Loucy (cell line): ENCODE data around the gene TMEFF1.

Source experiments
- H2AFZ ChIP-seq: fragments of 200-600 bp; sonication (generic); 2 replicates; pipeline ENCODE4 v1.6.0; 2016; ENCODE audit warnings: antibody characterized with exemption, mild to moderate bottlenecking, low read length, moderate library complexity
- H3F3A ChIP-seq: fragments of 200-600 bp; 2 replicates; pipeline ENCODE4 v1.6.0; 2016; ENCODE audit warnings: antibody characterized with exemption, low read depth, mild to moderate bottlenecking
- H3K27me3 ChIP-seq: fragments of 200-600 bp; sonication (generic); 2 replicates; pipeline ENCODE4 v1.6.1; 2014; ENCODE audit warnings: low read length, mild to moderate bottlenecking; ENCODE audit not compliant: insufficient read depth, poor library complexity, severe bottlenecking
- H3K36me3 ChIP-seq: fragments of 200-600 bp; sonication (generic); 2 replicates; pipeline ENCODE4 v1.6.1; 2016; ENCODE audit warnings: low read length; ENCODE audit not compliant: insufficient read depth
- H3K4me1 ChIP-seq: fragments of 200-600 bp; sonication (generic); 2 replicates; pipeline ENCODE4 v1.5.1; 2014; ENCODE audit warnings: low read length, mild to moderate bottlenecking; ENCODE audit not compliant: insufficient read depth, poor library complexity, severe bottlenecking
- H3K4me2 ChIP-seq: fragments of 200-600 bp; sonication (generic); 2 replicates; pipeline ENCODE4 v1.6.0; 2014; ENCODE audit warnings: antibody characterized with exemption, low read length, low read depth, mild to moderate bottlenecking; ENCODE audit not compliant: poor library complexity, severe bottlenecking
- H3K4me3 ChIP-seq: fragments of 200-600 bp; sonication (generic); 2 replicates; pipeline ENCODE4 v1.5.1; 2014; ENCODE audit warnings: low read length, mild to moderate bottlenecking, mixed read lengths; ENCODE audit not compliant: poor library complexity, severe bottlenecking
- H3K79me2 ChIP-seq: fragments of 200-600 bp; sonication (generic); 2 replicates; pipeline ENCODE4 v1.6.1; 2014; ENCODE audit warnings: low read length; ENCODE audit not compliant: insufficient read depth
- H3K9ac ChIP-seq: fragments of 200-600 bp; sonication (generic); 2 replicates; pipeline ENCODE4 v1.6.0; 2014; ENCODE audit warnings: mild to moderate bottlenecking, low read depth, low read length, moderate library complexity; ENCODE audit not compliant: poor library complexity, severe bottlenecking
- H3K9me2 ChIP-seq: fragments of 200-600 bp; sonication (generic); replicated peaks from 2 replicates; pipeline ENCODE4 v1.6.1; 2016; ENCODE audit warnings: low read depth, low read length, mixed read lengths
- H3K9me3 ChIP-seq: fragments of 200-600 bp; sonication (generic); 2 replicates; pipeline ENCODE4 v1.6.1; 2014; ENCODE audit warnings: mild to moderate bottlenecking, antibody characterized with exemption, low read length, low read depth; ENCODE audit not compliant: insufficient read depth
- H4K20me1 ChIP-seq: fragments of 200-600 bp; sonication (generic); 2 replicates; pipeline ENCODE4 v1.6.0; 2014; ENCODE audit warnings: antibody characterized with exemption, low read length, mild to moderate bottlenecking; ENCODE audit not compliant: insufficient read depth, poor library complexity, severe bottlenecking
- EZH2phosphoT487 ChIP-seq: fragments of 200-600 bp; IDR thresholded peaks from 2 replicates; pipeline ENCODE4 v1.6.1; 2018; ENCODE audit warnings: antibody characterized with exemption, mild to moderate bottlenecking, moderate library complexity, borderline replicate concordance
- TF ChIP-seq, protein P1 (sequence below): fragments of 200-600 bp; sonication (generic); conservative IDR thresholded peaks from 2 replicates; pipeline ENCODE4 v1.5.1; 2014; ENCODE audit warnings: mild to moderate bottlenecking, antibody characterized with exemption, low read length

TMEFF1 gene

DNA sequence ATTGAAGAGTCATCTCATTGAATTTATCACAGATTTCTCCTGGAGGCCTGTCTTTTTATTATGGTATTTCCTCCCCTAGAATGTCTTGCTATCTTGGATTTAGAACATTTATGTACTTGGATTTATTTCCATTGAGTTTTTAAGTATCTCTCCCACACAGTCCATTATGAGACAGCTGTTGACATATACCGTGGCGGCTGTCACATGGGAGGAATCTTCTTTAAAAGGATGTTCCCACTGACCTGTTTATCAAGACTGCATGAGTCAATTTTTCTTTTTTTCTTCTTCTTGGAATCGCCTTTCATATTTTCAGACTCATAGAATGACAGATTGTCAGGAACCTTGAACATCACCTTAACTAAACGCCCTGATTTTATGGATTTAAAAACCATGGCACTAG lies 102.1 kb downstream of the TMEFF1 start:
- no peaks in the 10 kb centered on the region for H3K79me2 ChIP-seq
- H3K27me3 ChIP-seq = no peaks in the 10 kb centered on the region
- TF ChIP-seq EZH2phosphoT487 = no peak
- TF ChIP-seq, protein P1, sequence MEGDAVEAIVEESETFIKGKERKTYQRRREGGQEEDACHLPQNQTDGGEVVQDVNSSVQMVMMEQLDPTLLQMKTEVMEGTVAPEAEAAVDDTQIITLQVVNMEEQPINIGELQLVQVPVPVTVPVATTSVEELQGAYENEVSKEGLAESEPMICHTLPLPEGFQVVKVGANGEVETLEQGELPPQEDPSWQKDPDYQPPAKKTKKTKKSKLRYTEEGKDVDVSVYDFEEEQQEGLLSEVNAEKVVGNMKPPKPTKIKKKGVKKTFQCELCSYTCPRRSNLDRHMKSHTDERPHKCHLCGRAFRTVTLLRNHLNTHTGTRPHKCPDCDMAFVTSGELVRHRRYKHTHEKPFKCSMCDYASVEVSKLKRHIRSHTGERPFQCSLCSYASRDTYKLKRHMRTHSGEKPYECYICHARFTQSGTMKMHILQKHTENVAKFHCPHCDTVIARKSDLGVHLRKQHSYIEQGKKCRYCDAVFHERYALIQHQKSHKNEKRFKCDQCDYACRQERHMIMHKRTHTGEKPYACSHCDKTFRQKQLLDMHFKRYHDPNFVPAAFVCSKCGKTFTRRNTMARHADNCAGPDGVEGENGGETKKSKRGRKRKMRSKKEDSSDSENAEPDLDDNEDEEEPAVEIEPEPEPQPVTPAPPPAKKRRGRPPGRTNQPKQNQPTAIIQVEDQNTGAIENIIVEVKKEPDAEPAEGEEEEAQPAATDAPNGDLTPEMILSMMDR = no peak
- H3K4me3 ChIP-seq = no peak overlapping the region
- H2AFZ ChIP-seq = no peak overlapping the region
- no peaks in the 10 kb centered on the region for H3K9me2 ChIP-seq
- no peak overlapping the region for H3K4me2 ChIP-seq
- no peaks in the 10 kb centered on the region for H3K4me1 ChIP-seq
- H3K36me3 ChIP-seq = peaks cover 6% of the 10 kb centered on the region; the same call in 1 of the 2 replicates
- no peaks in the 10 kb centered on the region for H3K9me3 ChIP-seq
- H3K9ac ChIP-seq = no peak overlapping the region
- no peaks in the 10 kb centered on the region for H4K20me1 ChIP-seq
- H3F3A ChIP-seq = no peaks in the 10 kb centered on the region

DNA sequence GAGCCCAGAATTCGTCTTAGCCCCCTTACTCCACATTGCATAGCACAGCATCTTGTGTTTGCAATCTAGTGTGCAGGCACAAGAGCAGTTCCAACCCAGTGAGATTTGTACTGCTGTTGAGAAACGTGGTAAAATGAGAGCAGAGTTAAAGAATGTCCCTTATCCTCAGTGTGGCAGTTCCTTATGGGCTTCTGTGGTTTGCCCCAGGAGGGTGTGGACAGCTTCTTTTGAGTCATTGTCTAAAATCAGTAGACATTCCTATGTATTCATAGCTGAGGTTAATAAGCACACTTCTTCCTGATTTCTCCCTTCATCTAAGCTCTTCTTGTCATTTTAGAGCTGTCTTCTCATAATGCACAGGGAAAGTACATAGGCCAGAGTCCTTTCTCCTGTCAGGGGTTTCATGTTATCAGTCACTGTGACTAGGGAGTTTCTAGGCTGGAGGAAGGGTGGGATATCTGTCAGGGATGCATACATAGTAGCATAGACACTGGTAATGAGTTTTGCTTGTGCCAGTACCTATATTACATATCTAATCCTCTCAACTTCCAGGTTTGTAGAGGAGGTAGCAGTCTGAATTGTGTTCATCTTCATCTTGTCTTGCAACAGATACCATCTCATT lies 102.9 kb downstream of the TMEFF1 start:
- H3K4me3 ChIP-seq = no peak overlapping the region
- peaks cover 6% of the 10 kb centered on the region; the same call in 1 of the 2 replicates for H3K36me3 ChIP-seq
- H4K20me1 ChIP-seq = no peaks in the 10 kb centered on the region
- H3K9me3 ChIP-seq = no peaks in the 10 kb centered on the region
- H3F3A ChIP-seq = no peaks in the 10 kb centered on the region
- no peaks in the 10 kb centered on the region for H3K4me1 ChIP-seq
- H3K27me3 ChIP-seq = no peaks in the 10 kb centered on the region
- no peak overlapping the region for H2AFZ ChIP-seq
- H3K9me2 ChIP-seq = no peaks in the 10 kb centered on the region
- no peaks in the 10 kb centered on the region for H3K79me2 ChIP-seq
- no peak overlapping the region for H3K4me2 ChIP-seq
- no peak for TF ChIP-seq EZH2phosphoT487
- TF ChIP-seq, protein P1 = no peak
- no peak overlapping the region for H3K9ac ChIP-seq

DNA sequence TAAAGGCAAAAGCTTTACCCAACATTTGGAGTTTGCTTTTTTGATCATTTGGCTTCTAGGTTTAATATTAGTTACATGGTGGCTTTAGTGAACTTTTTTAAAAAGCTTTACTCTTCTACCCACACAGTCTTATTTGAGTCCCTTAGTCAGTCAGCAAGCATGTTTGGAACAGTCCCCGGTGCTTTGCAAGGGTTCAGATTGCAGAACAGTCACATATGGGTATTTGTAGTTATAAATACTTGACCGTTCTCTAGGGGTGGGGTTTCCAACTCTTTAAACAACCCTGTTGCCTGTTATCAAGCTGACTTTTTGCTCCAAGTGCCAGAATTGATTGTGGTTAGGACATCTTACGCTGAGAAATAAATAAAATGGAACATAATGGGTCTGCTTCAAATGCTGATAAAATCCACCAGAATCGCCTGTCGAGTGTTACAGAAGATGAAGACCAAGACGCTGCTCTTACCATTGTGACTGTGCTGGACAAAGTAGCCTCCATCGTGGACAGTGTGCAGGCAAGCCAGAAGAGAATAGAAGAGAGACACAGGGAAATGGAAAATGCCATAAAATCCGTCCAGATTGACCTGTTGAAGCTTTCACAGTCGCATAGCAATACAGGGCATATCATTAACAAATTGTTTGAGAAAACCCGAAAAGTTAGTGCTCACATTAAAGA lies 105.0 kb downstream of the TMEFF1 start, which contains the start of gene CAVIN4:
TSS of gene CAVIN4 (plus strand) at position 304 of the 673 bp plus-strand sequence. CDS start at position 369, 65 bp downstream.
- H4K20me1 ChIP-seq = no peaks in the 10 kb centered on the region
- no peaks in the 10 kb centered on the region for H3K9me3 ChIP-seq
- H3K4me3 ChIP-seq = no peak within 1 kb of the TSS
- TF ChIP-seq, protein P1 = no peak
- no peak for TF ChIP-seq EZH2phosphoT487
- H3K36me3 ChIP-seq = peaks cover 6% of the 10 kb centered on the region; the same call in 1 of the 2 replicates
- no peak within 1 kb of the TSS for H2AFZ ChIP-seq
- no peaks in the 10 kb centered on the region for H3K27me3 ChIP-seq
- no peaks in the 10 kb centered on the region for H3F3A ChIP-seq
- no peaks in the 10 kb centered on the region for H3K4me1 ChIP-seq
- no peak within 1 kb of the TSS for H3K9ac ChIP-seq
- no peaks in the 10 kb centered on the region for H3K9me2 ChIP-seq
- no peak within 1 kb of the TSS for H3K4me2 ChIP-seq
- H3K79me2 ChIP-seq = no peaks in the 10 kb centered on the region
